Raji (cell line): ENCODE results near the gene ARIH1.

Source experiments
- POLR2A ChIP-seq: IDR thresholded peaks from 2 replicates; pipeline ENCODE4 v1.6.1; 2011; ENCODE audit warnings: low read depth, low read length, control low read depth; ENCODE audit not compliant: insufficient read depth

The ARIH1 gene

GRCh38 chr15:72475674-72476073 is 1.5 kb downstream of the ARIH1 start:
- no peak for TF ChIP-seq POLR2A

DNA sequence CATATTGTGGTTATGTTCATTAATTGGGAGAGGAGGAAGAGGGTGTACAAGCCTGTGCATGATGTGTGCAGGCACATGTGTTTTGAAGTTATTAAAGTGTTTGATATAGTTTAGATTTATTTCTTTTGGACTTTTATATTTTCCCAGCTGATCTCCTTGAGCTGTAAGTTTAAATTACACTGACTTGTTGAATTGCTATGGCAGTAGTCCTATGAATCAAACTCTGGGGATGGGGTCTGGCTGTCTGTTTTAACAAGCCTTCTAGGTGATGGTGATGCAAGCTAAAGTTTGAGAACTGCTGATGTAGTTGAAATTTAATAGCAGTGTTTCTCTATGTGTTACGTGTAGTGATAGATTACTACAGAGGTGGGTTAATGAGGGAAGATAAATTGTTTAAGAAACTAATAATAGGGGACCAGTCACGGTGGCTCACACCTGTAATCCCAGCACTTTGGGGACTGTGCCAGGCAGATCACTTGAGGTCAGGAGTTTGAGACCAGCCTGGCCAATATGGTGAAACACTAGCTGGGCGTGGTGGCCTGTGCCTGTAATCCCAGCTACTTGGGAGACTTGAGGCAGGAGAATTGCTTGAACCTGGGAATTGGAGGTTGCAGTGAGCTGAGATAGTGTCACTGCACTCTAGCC is 7.0 kb downstream of the ARIH1 start:
- no peak for TF ChIP-seq POLR2A

GRCh38 chr15:72482275-72482674 is 8.1 kb downstream of the ARIH1 start:
- TF ChIP-seq POLR2A = no peak

- no peak for TF ChIP-seq POLR2A
Measured at GRCh38 chr15:72483279-72483678, 9.1 kb downstream of the ARIH1 start.

- TF ChIP-seq POLR2A = no peak
Measured at GRCh38 chr15:72486144-72486543, 12.0 kb downstream of the ARIH1 start.

DNA sequence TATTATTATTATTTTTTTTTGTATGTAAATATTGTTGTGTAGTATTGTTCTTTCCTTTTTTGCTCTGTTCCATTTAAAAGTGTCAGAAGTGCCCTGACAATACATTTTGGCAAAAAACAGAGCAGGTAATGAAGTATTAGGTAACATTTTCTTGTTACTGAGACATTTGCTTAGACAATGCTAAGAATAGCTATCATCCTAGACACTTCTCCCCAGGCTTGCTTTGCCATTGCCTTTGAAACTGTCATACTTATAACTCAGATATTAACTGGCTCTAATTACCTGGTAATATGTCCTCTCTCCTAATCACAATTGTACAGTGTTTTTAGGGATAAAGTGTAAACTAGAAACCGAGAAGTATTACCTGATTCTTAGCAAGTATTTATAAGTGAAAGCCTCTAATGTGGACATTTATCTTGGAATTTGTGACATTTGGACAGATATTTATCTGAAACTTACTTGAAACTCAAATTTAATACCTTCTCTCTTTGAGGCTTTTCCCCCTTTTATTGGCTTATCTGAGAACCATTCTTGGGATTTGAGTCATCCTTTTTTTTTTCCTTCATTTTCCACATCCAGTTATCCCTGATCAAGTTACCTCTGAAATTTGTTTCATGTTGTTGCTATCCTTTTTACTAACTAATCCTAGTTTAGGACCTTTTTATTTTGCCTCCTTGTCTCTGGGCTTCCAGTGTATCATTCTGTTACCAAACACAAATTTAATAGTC is 13.1 kb downstream of the ARIH1 start:
- no peak for TF ChIP-seq POLR2A

GRCh38 chr15:72488558-72488957 is 14.4 kb downstream of the ARIH1 start:
- TF ChIP-seq POLR2A = no peak

GRCh38 chr15:72489943-72490554 is 15.9 kb downstream of the ARIH1 start:
- no peak for TF ChIP-seq POLR2A

DNA sequence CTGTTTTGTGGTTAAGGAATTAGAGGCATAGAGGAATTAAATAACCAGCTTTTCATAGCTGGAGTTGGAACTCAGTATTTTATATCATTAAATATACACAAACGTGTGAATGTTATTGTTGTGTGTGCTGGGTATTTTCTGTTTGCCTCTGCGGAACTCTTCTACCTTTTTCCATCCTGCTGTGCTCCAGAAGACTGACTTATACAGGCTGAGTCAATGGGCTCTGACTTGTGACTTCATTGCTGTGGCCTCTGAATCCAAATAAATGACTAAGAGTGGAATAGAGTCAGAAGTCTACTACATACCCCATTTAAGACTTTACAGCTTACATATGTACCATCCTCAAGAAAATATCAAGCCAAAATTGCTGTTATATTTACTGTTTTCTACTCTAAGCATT is 17.6 kb downstream of the ARIH1 start:
- TF ChIP-seq POLR2A = no peak

DNA sequence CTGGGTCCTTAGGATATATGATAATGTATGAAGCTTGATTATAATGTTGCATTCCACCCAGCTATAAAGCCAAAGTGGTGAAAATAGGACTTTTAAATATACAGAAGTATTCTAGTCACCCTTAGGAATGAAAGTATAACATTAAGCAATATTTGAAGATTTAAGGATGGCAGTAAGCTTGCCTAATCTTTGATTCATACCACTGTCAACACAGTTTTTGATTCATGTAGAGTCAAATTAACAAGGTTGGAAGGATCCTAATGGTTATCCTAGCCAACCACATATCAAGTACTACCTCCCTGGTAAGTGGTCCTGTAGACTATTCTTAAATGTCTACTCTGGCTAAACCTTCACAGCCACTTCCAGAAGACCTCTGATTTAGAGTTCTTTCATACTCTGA is 18.6 kb downstream of the ARIH1 start:
- TF ChIP-seq POLR2A = no peak

DNA sequence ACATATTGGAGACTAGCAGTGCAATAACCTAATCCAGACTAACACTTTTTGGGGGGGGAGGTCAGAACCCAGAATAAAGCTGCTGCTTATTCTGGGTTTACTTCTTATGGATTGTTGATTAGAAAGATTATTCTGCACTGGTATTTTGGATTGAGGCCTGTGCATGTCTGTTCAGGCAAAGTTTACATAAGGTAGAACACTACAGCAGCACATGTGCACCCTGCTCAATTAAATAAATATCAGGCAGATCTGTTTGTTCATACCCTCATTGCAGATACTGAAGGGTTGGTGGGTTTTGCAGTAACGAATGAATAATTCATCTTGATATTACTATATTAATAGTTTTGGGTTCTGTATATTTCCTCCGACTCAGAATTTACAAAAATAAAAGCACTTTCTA is 19.1 kb downstream of the ARIH1 start:
- no peak for TF ChIP-seq POLR2A

DNA sequence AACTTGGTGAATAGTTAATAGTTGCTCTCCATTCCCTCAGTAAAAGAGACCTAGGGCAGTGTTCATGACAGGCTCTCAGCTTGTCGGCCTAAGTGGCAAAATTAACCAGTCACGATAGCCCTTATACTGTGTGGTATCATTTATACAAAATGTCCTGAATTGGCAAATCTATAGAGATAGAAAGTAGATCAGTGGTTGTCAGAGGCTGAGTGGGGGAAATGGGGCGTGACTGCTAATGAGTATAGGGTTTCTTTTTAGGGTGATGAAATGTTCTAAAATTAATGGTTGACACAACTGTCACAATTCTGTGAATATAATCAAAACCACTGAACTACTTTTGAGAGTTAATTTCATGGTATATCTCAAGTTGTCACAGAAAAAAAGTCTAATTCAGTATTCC is 20.9 kb downstream of the ARIH1 start:
- no peak for TF ChIP-seq POLR2A

DNA sequence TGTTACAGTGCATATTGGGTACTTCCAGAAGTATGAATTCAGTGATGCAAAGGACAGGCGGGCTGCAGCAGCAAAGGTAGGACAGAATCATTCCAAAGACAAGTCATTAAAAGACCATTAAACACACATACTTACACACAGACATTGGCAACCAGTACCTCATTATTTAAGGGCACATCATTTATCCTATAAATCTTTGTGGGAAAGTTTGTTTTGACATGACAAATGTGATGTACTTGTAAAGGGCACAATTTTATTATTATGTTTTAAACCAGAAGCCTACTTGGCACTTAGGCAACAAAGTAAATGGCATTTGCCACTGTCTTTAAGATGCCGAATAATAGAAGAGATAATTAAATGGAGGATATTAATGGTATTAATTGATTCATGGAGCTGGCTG is 22.7 kb downstream of the ARIH1 start:
- TF ChIP-seq POLR2A = no peak

DNA sequence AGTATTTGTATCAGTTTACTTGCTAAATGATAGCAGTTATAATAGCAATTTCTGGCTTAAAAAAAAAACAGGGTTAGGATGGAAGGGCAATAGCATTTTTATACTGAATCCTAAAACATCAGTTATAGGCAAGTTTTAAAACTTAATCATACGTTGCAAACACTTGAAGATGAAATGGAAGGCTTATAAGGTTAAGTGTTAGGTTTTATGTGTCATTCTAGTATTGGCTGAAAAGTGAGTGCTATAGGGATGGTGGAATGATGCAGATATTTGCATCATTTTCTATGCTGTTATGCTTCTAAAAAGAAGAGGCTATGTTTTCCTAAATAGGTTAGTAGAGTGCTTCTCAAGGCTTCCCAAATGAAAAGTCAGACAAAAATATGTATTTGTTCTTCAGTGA is 23.3 kb downstream of the ARIH1 start:
- no peak for TF ChIP-seq POLR2A

DNA sequence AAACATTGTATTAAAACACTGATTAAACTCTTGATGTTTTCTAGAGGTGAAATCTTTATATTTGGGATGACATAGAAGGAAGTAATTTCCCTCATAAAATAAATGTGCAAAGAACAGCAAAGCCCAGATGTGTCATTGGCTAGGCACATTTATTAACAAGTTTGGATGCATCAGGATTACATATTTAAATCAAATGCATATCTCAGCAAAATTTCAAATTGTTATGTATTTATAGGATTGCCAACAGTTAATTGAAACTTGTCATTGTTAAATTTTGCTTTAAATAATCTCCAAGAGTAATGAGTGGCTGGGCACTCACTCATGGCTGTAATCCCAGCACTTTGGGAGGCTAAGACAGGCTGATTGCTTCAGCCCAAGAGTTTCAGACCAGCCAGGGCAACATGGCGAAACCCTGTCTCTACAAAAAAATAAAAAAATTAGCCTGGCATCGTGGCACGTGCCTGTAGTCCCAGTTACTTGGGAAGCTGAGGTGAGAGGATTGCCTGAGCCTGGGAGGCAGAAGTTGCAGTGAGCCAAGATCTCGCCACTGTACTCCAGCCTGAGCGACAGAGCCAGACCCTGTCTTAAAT is 28.2 kb downstream of the ARIH1 start:
- TF ChIP-seq POLR2A = no peak

- no peak for TF ChIP-seq POLR2A
Measured at GRCh38 chr15:72503147-72503546, 29.0 kb downstream of the ARIH1 start.

DNA sequence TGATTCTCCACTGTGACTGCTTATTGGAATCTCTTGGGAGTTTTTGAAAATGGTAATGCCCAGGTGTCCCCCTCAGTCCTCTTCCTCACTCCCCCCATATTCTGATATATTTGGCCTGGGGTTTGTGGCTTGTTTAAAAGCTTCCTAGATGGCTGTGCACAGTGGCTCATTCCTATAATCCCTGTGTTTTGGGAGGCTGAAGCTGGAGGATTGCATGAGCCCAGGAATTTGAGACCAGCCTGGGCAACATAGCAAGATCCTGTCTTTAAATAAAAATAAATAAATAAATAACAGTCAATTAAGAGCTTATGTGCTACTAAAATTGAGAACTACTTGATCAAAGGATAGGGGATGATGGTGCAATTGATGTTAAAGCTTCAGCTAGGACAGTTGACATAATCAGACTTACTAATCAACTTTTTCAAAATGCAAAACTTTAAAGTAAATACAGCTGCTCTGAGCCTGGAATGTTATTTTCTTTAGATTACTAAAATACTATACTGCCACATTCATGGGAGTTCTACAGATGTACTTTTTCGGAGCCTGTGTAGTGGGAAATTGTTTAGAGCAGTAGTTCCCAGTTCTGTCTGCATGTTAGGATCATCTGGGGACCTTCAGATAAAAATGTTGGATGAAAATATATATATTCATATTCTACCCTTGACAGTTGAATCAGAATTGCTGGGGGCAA is 33.4 kb downstream of the ARIH1 start:
- TF ChIP-seq POLR2A = no peak
